ENCODE measurements around the gene MIEF2. TPM values are rescaled to one million over a fixed set of nuclear protein-coding genes. Genes with fewer than 3 reads are reported as not detected.

Gene MIEF2
- total RNA-seq, 3 donors from 2014 or later: 13.4 to 20.7 (median 16.4) TPM

DNA sequence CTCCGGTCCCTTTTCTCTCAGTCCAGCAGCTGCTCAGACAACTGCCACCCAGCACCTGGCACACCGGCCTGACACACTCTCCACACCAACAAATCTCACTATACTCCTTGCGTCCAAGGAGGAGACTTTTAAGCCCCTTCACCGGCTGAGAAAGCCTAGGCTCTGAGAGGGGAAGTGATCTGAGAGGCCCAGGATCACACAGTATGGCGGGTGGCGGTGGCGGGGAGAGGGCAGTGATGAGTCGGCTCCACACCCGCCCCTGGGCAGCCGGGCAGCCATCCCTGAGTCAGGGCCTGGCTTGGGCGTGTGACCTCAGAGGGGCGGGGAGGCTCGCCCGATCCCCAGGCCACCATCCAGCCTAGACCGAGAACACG, 2.5 kb upstream of the MIEF2 start:
- ATAC-seq: peak; percentile 69
- H3K9me3 ChIP-seq: no peaks in the 10 kb centered on the region
- H3K4me1 ChIP-seq (ENCODE audit: low read depth): peaks cover 24% of the 10 kb centered on the region
- intact Hi-C loops (cut with DNase I, micrococcal nuclease): no loop called here
- H3K36me3 ChIP-seq (ENCODE audit: low read depth): peaks cover 3% of the 10 kb centered on the region
- peak in 2 of 3 donors; percentile 77 to 86 for DNase-seq
- TF ChIP-seq, protein P1, sequence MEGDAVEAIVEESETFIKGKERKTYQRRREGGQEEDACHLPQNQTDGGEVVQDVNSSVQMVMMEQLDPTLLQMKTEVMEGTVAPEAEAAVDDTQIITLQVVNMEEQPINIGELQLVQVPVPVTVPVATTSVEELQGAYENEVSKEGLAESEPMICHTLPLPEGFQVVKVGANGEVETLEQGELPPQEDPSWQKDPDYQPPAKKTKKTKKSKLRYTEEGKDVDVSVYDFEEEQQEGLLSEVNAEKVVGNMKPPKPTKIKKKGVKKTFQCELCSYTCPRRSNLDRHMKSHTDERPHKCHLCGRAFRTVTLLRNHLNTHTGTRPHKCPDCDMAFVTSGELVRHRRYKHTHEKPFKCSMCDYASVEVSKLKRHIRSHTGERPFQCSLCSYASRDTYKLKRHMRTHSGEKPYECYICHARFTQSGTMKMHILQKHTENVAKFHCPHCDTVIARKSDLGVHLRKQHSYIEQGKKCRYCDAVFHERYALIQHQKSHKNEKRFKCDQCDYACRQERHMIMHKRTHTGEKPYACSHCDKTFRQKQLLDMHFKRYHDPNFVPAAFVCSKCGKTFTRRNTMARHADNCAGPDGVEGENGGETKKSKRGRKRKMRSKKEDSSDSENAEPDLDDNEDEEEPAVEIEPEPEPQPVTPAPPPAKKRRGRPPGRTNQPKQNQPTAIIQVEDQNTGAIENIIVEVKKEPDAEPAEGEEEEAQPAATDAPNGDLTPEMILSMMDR (IDR thresholded peaks at IDR 0.05): no peak
- peak overlapping the region; percentile 86 for H3K4me3 ChIP-seq

DNA sequence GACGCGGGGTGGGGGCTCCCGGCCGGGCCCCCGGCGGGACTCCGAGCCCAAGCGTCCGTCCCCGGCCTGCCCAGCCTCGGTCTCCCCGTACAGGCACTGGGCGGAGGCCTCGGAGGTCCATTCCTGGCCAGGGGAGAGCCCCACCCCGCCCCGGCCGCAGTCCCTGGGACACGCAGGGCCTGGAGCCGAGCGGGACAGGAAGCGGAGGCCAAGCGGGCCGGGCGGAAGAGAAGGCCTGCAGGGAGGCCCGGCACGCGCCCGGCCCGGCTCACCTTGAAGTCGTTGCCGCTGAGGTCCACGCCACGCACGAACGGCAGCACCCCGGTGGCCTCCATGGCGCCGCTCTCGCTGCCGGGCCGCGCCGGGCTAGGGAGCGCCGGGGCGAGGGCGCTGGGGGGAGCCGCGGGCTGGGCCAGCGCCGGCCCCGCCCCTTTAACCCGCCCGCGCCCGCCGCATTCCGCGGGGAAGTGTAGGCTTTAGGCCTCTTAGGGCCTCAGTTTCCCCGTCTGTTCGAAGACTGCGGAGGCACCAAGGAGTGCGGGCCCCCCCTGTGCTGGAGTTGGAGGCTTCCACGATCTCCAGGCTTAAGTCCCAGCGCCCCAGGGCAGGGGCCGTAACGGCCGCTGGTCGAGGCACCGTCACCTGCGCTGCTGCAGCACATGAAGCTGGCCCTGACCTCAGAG, 2.0 kb upstream of the MIEF2 start, which contains the start of gene FLII:
FLII (minus strand) TSS at position 383 of the 683 bp plus-strand sequence; CDS start at position 335, 48 bp downstream.
- ATAC-seq: peak; percentile 73
- TF ChIP-seq, protein P1 (IDR thresholded peaks at IDR 0.05): no peak
- Histone ChIP-seq H3K36me3 (ENCODE audit: low read depth) (peaks cover 4% of the 10 kb centered on the region), H3K9me3 (no peaks in the 10 kb centered on the region), H3K4me3 (peak within 1 kb of the TSS; percentile 86), H3K4me1 (ENCODE audit: low read depth) (peaks cover 24% of the 10 kb centered on the region)
- DNase-seq: peak; percentile 70 to 80 (median 76)
- intact Hi-C loops (cut with DNase I, micrococcal nuclease): no loop called here

DNA sequence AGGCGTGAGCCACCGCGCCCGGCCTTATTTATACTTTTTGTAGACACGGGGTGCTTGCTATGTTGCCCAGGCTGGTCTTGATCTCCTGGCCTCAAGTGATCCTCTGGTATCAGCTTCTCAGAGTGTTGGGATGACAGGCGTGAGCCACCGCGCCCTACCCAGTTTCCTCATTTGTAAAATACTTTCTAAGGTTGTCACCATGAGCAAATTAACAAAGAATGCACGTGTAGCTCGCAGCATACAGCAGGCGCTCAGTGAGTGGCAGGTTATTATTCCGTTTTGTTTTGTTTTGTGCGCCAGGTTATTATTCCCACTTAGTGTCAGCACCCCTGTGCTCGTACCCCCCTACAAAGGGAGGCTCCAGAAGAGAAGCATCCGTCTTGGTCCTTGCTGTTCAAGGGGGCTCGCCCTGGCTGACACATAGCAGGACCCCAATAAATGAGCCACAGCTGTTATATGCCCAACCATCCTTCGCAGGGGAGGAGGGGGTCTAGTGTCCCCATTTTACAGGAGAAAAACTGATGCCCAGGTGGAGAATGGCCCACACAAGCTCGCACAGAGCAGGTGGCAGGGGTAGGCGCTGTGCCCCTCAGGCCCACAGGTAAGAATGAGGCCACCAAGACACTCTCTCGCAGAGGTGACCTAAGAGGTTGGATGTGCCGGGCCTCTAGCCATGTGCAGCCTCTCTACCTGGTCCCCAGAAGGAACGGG, 686 bp upstream of the MIEF2 start:
- peaks cover 6% of the 10 kb centered on the region for H3K36me3 ChIP-seq (ENCODE audit: low read depth)
- DNase-seq (no peak), ATAC-seq (no peak)
- TF ChIP-seq, protein P1 (IDR thresholded peaks at IDR 0.05): no peak
- no peaks in the 10 kb centered on the region for H3K9me3 ChIP-seq
- H3K4me3 ChIP-seq: no peak overlapping the region
- peaks cover 24% of the 10 kb centered on the region for H3K4me1 ChIP-seq (ENCODE audit: low read depth)
- intact Hi-C loops (cut with DNase I, micrococcal nuclease): no loop called here

DNA sequence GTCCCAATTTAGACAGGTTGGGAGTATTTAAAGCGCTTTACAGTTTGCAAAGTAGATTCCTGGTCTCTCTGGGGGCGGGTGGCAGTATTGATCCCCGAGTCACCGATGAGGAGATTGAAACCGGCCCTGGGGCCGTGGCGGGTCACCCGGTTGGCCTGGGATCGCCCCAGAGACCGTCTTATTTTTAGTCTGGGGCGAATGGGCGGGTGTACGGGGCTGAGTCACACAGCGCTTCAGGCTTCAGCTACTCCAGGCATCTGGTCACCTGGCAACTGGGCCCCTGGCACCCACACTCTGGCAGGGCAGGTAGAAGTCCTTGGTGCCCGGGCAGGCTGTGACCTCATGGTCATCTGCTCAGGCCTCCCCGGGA, 669 bp downstream of the MIEF2 start:
- TF ChIP-seq, protein P1 (IDR thresholded peaks at IDR 0.05): no peak
- DNase-seq: peak; percentile 47 to 80 (median 64)
- peaks cover 24% of the 10 kb centered on the region for H3K4me1 ChIP-seq (ENCODE audit: low read depth)
- peak overlapping the region; percentile 77 for H3K4me3 ChIP-seq
- peak; percentile 39 for ATAC-seq
- intact Hi-C loops (cut with DNase I, micrococcal nuclease): no loop called here
- no peaks in the 10 kb centered on the region for H3K9me3 ChIP-seq
- H3K36me3 ChIP-seq (ENCODE audit: low read depth): peaks cover 5% of the 10 kb centered on the region

DNA sequence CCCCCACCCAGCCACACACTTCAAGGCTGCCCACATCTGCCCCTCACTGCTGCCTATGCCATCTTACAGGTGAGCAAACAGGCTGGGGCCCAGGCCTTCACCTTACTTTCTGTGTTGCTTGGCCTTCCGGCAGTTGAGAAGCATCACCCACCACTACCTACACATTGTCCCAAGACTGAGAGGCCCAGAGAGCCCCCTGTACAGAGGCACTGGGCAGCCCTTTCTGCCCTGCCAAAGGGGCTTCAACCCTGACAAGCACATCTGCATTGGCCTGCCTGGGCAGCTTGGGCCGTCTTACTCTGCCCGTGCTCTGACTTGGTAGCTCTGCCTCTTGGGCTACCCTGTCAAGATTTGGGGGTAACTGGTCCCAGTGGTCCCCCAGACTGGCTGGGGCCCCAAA, 1.2 kb downstream of the MIEF2 start:
- TF ChIP-seq, protein P1 (IDR thresholded peaks at IDR 0.05): no peak
- no peak for DNase-seq
- Histone ChIP-seq H3K4me3 (no peak overlapping the region), H3K36me3 (ENCODE audit: low read depth) (peaks cover 5% of the 10 kb centered on the region), H3K4me1 (ENCODE audit: low read depth) (peaks cover 24% of the 10 kb centered on the region), H3K9me3 (no peaks in the 10 kb centered on the region)
- ATAC-seq: no peak
- intact Hi-C loops (cut with DNase I, micrococcal nuclease): no loop called here
